Occipital lobe (tissue), 2 donors: ENCODE data around the gene SPPL3. TPM values are rescaled to one million over a fixed set of nuclear protein-coding genes. Genes with fewer than 3 reads are reported as not detected.

Experiments used
- DNase-seq: peaks from one replicate; lab custom pipeline; 2025; lab: John Stamatoyannopoulos, UW
- total RNA-seq: library from RNA; depleted of rRNA; stranded (reverse); fragments of >200 nt; gene quantifications from one replicate; pipeline ENCODE4 v1.2.3, GENCODE V29; 2014

Gene SPPL3
- total RNA-seq, 1 donor from 2014 or later: 64.7 TPM

- peak; percentile 56 for DNase-seq
Measured at GRCh38 chr12:120725659-120726509, 178.3 kb downstream of the SPPL3 start, which contains the start of gene ACADS. Gene ACADS, plus strand, starts transcription at chr12:120725826. Its CDS starts 60 bp downstream, at chr12:120725886.

GRCh38 chr12:120725151-120725658, 179.0 kb downstream of the SPPL3 start:
- DNase-seq: no peak

- DNase-seq: no peak
Measured at GRCh38 chr12:120724720-120725119, 179.4 kb downstream of the SPPL3 start.

- no peak for DNase-seq
Measured at GRCh38 chr12:120722784-120723183, 181.4 kb downstream of the SPPL3 start.

GRCh38 chr12:120721866-120722265, 182.3 kb downstream of the SPPL3 start:
- DNase-seq: no peak

- DNase-seq: no peak
Measured at GRCh38 chr12:120720987-120721801, 183.0 kb downstream of the SPPL3 start.

- peak; percentile 18 for DNase-seq
Measured at GRCh38 chr12:120720234-120720986, 183.7 kb downstream of the SPPL3 start.

- DNase-seq: no peak
Measured at GRCh38 chr12:120719496-120720233, 184.5 kb downstream of the SPPL3 start.

- no peak for DNase-seq
Measured at GRCh38 chr12:120719072-120719471, 185.1 kb downstream of the SPPL3 start.

GRCh38 chr12:120718055-120718454, 186.1 kb downstream of the SPPL3 start:
- DNase-seq: no peak

- peak; percentile 47 for DNase-seq
Measured at GRCh38 chr12:120713861-120714482, 190.2 kb downstream of the SPPL3 start.

GRCh38 chr12:120712610-120713009, 191.5 kb downstream of the SPPL3 start:
- DNase-seq: no peak

Other genes with a start within 250 kb of the SPPL3 start
- gene MLEC, start 217.2 kb downstream of the SPPL3 start, total RNA-seq: 41.5 TPM
- 11.9 TPM for gene UNC119B, start 193.9 kb downstream of the SPPL3 start, total RNA-seq
- 4.2 TPM for gene ACADS, start 178.5 kb downstream of the SPPL3 start, total RNA-seq
- not detected for gene HNF1A, start 74.2 kb upstream of the SPPL3 start, total RNA-seq
- gene C12orf43, start 112.1 kb upstream of the SPPL3 start, total RNA-seq: 13.6 TPM
- 0.16 TPM for gene OASL, start 134.9 kb upstream of the SPPL3 start, total RNA-seq
- gene P2RX7, start 228.5 kb upstream of the SPPL3 start, total RNA-seq: 2.7 TPM